T1000 (cell line): ENCODE results near the gene PPIL6.
"Not testable (repeated sequence)": the region's sequence is repeated elsewhere in the genome, so short reads cannot be mapped to it uniquely, and the experiment has no call there.

Experiments
- DNase-seq: peaks from one replicate; lab custom pipeline; 2025; ENCODE audit warnings: mixed read lengths; lab: John Stamatoyannopoulos, UW

Gene PPIL6

DNA sequence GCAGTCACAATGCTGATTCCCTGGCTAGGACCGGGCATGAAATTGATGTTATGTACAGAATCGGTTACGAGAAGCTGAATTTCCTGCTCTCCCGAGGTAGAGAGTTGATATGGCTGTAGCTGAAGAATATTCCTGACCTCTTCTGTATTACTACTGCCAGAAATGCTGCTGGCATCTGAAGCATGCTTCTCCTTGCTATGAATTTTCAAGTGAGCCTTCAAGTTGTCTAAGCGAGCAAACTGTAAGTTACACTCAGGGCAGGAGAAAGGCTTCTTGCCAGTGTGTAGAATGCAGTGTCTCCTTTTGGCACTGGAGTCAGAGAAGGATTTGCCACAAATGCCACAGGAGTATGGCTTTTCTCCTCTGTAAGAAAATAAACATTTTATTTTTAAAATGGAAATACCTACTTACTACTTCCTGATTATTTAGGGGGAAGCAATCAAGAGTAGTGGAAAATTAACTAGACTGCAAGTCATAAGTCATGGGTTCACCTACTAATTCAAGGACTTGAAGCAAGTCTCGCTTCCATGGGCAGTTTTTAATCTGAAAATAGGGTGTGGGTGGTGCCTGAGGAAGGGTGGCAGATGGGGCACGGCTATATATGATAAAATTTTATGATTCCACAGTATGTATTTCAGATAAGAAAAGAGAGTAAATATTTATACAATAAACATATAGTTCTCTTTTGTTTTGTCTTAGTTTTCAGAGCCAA, 25.9 kb upstream of the PPIL6 start:
- no peak for DNase-seq

DNA sequence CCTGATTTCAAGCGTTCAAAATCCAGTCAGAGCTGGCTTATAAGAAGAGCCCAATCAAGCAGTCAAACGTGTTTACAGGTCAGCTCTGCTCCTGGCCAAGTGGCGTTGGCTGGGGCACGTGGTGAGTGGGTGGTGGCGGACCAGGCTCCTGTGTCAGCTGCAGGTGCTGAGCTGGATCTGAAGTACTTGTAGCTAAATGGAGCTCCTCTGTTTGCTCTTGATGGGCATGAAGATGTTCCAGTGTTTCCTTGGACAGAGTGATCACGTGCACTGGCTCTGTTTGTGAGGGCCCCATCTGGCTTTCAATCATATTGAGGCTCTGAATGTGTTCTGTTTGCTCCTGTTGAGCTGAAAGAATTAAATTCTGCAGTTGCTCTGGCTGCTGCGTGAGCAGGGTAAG, 25.3 kb upstream of the PPIL6 start:
- DNase-seq: no peak

DNA sequence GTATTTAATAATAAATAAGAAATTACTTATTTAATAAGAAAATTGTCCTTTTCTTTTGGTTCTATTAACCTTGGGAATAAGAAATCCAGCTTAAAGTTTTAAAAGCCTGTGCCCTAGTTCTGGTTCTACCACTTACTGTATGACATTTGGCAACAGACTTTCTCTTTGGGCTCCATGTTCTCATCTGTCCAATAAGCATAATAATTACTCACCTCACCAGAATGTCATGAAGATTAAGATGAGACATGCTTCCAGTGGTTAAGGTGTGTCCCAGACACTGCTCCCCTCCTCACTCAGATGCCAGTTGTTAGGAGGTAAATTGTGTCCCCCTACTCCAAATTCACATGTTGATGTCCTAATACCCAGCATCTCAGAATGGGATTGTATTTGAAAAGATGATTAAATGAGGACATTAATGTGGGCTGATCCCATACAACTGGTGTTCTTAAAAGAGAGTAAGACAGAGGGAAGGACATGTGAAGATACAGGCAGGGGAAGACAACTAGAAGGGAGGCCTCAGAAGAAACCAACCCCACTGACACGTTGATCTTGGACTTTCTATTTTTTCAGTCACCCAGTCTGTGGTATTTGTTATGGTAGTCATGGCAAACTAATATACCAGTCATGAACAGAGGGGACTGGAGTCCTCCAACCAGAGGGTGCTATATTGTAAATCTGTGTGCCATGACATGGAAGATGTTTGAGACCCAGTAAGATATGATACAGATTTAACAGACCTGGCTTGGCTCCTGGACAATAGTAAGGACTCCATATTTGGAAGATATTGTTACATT, 21.5 kb upstream of the PPIL6 start:
- no peak for DNase-seq

DNA sequence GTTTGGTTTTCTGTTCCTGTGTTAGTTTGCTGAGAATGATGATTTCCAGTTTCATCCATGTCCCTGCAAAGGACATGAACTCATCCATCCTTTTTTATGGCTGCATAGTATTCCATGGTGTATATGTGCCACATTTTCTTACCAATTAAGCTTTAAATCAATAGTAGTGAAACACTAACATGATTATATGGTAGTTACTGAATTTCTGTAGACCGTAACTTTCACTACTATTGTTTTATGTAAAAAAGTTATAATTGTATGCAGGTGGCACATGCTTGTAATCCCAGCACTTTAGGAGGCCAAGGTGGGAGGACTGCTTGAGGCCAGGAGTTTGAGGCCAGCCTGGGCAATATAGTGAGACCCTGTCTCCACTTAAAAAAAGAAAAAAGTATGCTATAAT, 20.8 kb upstream of the PPIL6 start:
- DNase-seq: not testable (repeated sequence)

DNA sequence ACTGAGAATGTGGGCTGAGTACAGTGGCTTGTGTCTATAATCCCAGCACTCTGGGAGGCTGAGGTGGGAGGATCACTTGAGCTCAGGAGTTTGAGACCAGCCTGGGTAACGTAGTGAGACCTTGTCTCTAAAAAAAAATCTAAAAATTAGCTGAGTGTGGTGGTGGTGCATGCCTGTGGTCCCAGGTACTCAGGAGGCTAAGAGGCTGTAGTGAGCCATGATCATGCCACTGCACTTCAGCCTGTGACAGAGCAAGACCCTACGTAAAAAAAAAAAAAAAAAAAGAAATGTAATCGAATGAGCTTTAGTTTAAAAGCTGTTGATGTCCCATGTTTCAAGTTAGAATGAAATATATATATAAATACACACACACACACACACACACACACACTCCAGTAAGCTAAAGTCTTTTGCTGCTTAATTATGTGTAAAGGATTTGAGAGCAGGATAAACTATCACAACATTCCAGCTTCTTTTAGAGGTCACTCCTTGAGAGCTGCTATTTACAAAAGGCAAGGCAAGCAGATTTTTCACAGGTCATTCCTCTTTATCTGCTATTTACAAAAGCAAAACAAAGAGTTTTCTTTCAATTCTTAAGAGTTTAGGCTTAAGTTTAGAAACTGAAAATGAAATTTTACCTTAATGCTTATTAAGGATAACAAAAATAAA, 19.9 kb upstream of the PPIL6 start:
- no peak for DNase-seq

DNA sequence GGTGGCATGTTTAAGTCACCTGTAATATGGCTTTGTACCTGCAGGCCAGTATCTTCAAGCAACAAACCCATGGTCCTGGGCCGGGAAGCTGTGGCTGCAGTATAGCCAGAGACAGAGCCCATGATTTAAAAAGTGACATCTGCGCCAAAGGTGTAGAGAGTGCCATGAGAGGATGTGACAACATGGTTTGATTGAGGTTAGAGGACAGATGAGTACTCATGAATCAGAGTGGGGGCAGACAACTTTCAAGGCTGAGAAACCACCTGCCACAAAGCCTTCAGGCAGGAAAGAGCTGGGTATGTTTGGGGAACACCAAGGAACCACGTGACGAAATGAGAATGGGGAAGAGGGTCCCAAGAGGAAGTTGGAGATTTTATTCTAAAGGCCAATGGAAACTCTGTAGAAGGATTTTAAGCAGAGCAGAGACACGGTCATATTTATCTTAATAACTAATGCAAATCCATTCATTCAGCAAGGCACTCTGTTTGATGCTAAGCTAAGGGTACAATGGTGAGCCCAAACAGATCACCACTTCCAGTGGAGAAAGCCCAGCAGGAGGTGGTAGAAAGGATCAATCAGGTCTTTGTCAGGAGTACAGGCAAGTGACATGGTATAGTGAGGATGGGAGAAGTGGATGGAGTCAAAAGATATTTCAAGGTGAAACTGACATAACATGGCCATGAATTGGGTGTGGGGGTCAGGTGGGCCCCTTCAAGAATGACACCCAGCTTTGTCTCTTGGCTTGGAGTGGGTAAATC, 18.5 kb upstream of the PPIL6 start:
- DNase-seq: no peak

DNA sequence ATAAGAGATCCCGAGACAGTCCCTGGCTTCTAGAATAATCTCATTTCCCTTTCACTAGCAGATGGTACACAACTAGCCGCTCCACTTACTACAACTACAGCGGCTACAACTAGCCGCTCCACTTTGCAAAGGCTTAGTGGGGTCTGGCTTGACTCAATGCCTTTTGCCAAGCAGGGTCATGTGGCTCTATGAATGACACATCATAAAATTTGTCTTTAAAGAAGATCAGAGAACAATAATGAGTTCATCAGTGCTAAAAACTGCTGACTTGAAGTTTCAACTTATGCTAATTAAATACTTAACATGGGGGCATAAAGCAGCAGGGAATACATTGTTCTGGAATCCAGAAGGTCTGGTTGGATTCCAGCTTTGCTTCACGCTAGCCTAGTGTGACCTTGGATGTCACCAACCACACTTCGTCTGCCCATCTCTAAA, 17.2 kb upstream of the PPIL6 start:
- DNase-seq: no peak

DNA sequence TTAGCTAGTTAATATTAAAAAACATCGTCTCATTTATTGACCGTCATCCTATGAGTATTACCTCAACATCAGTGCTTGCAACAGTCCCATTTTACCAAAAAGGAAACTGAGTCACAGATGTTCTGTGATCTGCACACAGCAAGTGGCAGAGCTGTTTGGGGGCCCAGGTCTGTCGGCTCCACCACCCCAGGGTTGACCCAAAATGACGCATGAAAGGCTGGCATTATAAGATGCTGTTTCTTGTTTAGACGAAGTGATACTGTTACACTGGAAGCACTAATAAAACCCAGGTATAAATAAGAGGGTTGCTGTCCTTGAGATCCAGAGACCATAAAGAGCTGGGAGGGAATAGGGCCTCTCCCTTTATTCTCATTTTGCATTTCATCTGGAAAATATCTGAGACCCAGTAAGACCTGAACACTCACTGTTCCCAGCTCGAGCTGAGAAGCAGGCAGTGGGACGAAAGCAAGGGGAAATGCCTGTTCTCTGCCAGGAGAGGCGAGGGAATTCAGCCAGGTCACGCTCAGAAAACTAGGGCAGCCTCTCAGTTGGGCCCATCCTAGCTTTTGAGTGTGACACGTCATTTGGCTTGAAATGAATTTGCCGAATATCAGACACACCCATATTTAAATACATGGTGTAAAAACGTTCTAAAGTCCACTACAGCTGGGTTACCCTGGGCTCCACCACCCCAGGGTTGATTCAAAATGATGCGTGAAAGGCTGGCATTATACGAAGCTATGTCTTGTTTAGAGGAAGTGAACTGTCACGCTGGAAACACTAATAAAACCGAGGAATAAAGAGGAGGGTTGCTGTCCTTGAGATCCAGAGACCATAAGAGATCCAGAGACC, 16.5 kb upstream of the PPIL6 start:
- no peak for DNase-seq

DNA sequence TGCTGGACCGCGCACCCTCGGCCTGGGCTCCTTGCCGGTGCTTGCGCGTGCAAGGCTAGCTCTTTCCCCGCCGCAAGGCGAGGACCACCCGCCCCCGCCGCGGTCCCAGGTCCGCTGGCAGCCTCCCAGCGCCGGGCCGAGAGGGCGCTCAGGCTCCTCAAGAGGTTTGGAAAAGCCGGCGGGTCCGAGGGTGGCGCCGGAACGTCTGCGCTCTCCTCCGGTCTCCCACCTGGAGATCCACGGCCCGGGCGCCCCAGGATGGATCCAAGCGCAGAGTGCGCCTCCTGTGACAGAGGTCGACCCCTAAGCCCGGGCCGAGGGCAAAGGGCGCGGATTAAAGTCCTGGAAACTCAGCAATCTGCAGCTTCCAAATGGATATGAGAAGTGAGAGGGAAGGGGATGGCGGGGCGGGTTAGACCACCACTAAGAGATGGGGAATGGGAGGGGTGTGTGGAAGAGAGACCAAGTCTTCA, 15.7 kb upstream of the PPIL6 start:
- DNase-seq: no peak

DNA sequence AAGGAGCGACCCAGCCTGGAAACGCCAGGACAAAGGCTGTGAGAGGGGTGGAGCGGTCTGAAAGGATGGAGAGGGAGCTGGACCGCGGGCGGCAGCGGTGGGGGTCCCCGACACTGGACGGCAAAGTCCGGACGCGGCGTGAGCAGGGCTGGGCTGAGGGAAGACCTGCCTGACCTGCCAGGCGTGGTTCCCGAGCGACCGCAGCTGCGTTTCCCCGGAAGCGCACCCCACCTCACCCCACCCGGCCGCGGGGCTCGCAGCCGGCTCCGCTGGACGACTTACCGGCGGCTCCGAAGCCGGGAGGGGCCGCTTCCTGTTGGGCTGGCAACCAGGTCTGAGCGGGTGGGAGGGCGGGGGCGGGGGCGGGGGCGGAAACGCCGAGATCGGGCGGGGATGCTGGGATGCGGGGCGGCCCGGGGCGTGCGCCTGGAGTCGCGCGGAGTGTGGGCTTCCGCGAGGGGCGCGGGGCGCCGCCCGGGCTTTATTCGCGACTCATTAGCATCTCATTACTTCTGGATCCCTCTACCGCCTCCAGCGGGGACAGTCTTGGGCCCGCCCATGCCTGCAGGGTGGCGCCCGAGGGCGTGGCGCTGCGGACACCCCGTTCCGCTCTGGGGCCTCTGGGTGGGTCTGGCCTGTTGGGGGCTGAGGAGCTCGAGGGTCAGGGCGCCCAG, 15.1 kb upstream of the PPIL6 start, which contains the start of gene MICAL1:
Gene MICAL1, minus strand, starts transcription at position 336 of the 674 bp plus-strand sequence. CDS start 1,576 bp downstream, outside the sequence.
- DNase-seq: peak; percentile 64

DNA sequence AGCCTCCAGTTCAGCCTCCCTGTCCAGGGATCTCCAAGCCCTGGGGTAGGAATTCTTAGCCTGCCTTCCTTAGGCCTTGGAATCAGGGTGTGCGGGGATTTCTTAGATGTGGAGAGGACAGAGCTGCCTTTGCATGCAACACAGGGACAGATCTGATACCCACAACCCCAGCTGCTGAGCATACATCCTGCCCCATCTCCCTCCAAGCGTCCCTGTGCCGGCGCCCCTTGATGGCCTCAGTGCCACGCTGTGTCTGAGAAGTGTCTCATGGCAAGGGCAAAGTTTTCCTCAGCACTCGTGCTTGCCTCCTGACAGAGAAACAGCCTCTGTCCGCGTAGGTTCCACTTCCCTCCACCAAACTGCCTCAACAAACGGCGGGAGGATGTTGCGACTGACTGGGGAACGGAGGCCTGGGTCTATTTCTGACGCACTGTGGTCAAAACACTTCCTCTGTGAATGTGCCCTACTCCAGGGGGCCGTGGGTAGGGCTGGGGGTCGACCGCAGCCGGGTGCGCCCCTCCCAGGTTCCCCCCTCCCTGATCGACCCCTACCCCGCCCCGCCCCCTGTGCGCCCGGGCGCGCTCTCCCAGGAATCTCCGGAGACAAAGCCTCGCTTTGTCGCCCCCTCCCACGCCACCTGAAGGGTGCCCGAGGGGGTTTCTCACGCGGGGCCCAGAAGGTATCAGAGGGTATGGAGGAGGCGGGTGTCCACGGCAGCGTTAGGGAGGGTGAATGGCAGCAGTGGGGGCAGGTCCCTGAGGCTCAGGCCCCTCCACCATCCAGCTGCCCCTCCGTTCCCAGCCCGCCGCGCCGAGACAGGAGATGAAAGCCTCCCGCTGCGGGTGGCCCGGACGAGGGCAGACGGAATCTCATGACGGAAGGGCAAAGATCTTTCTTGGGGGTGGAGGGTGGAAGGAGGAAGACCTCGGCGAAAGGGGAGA, 14.3 kb upstream of the PPIL6 start:
- DNase-seq: no peak

DNA sequence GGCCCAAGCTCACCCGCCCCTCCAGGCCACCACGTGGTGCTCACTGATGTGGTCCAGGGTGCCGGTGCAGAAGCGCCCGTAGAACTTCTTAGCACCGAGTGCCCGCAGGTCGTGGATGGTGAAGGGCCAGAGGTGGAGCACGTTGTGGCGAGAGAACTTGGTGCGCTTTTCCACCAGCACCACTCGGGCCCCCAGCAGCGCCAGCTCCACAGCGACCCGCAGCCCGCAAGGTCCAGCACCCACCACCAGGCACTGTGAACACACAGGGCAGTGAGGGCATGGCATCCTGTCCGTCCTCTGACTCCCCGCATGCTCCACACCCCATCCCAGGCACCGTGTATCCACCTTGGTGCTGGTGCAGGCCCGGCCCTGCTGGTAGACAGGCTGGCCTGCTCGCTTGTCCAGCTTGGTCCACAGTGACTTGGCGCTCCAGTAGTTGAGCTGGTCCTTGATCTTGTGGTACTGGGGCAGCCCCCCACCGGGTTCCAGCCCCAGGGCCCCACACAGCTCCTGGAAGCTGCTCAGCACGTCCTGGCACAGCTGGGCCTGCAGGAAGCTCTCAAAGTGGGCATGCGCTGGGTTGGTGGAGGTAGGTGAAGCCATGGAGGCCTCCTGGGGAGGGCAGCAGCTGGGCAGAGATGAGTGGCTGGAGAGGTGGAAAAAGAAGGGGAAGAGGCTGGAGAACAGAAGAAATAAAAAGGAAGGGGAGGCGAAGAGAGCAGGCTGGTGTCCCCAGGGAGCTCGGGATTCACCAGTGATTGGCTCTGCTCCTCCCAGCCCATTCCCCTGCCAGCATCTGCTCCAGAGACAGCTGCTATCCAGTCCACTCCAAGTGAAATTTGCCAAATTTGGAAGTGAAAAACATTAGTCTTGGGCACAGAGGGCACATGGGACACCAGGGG, 13.4 kb upstream of the PPIL6 start:
- no peak for DNase-seq

DNA sequence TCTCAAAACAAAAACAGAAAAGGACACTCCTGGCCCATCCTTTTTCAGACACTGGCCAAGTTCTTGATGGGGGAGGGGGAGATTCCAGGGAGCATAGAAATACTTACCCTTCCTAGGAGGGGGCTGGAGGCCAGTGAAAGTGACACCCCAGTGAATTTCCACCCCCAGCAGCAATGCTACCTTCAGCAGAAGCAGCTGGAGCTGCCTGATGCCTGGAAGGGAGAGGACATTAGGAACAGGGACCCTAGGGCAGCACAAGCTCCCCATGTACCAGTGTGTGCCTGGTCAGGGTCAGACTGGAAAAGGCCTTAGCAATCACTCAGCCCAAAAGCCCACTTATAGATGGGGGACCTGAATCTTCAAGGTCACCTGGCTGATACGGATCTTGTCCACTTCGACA, 12.7 kb upstream of the PPIL6 start:
- no peak for DNase-seq

DNA sequence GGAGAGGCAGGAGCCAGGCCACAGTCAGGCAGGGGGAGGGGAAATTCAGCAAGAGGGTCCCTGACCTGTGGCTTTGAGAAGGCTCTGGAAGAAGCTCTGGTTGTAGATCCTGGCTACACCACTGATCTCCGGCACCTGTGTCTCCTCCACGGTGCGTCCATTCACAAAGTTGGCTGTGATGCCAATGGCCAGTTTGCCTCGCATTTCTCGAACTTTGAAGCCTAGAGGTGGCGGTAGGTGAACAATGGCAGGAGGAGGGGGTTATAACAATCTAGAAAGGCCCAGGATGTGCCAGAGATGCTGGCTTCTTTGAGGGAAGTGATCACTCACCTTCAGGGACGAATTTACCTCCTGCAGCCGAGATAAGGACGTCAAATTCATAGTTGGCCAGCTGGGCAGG, 11.8 kb upstream of the PPIL6 start:
- no peak for DNase-seq

DNA sequence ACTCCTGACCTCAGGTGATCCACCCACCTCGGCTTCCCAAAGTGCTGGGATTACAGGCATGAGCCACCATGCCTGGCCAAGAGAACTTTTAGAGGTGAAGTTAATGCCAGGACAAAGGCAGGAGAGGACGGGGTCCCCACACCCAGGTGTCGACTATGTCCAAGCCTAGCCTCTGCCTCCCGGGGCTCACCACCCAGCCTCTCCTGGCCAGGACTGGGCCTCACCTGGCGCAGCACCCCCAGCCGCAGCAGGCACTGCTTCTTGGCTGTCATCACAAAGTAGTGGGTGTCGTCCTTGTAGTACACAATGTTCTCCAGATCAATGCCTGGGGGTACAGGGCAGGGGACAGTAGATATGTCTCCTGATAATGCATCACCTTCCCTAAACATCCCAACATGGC, 10.9 kb upstream of the PPIL6 start:
- DNase-seq: no peak

DNA sequence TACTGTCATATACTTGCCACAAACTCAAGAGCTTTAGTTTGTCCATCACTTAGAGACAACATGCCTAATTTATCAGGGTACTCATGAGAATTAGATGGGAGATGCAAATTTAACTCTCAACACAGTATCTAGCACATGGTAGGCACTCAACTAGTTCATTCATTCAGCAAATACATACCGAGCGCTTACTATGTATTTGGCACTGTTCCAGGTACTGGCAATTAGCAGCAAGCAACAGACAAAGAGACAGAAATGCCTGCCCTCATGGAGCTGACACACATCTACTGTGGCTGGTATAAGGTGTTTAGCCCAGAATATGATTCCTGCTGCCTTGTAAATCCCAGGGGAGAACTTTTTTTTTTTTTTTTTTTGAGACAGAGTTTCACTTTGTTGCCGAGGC, 10.4 kb upstream of the PPIL6 start:
- no peak for DNase-seq

DNA sequence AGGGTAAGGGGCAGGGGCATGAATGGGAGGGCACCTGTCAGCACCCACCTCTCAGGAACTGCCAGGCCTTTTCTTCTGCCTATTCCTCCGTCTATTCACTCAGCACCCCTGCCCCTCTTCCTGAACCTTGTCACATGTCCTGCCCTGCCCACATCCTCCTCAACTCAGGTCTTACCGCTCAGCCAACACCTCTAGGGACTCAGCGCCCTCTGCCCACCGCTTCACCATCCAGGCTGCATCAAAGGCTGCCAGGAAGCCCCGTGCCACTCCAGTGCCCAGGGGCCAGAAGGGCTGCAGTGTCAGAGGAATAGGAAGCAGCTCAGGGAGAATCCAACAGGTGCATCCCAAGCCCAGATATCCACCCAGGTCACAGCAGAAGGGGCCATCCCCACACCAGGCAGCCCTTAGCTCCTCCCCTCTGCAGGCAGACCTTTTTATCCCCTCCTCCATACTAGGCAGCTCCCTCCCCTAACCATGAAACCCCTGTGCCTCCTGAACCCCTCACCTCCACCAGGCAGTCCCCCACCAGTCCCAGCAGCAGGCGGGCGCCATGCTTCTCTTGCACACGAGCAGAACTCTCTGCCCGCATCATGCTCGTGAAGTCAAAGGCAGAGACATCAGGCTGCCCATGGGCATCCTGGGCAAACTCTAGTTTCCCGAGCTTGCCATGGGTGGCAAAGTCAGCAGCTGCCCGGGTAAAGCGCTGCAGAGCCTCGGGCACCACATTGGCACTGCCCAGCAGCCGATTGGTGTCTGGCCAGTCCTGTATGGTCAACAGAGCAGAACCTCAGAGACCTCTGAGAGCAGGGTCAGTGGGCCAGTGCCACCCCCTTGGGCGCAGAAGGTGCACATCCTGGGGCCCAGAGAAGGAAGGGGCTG, 9.6 kb upstream of the PPIL6 start:
- no peak for DNase-seq
